Cardiac fibroblast (primary cell): ENCODE data around the gene BCAR3.

ENCODE experiments used
- DNase-seq, 2 donors: peaks; one replicate each; pipeline versions ENCODE4 v3.0.0 to v3.0.0-alpha.2; 2010; ENCODE audit warnings: low read depth in 2 of 2
- H3K4me3 ChIP-seq, 2 donors: replicated peaks in 1 of 2; 1 replicate in 1 of 2; 2 replicates in 1 of 2; pipeline ENCODE4 v1.5.1; 2011; ENCODE audit warnings: low read depth in 2 of 2, low read length in 2 of 2, mild to moderate bottlenecking in 2 of 2, moderate library complexity in 1 of 2
- CTCF ChIP-seq: IDR thresholded peaks from one replicate; pipeline ENCODE4 v1.5.1; 2011; ENCODE audit warnings: low read depth, mild to moderate bottlenecking, low read length, inconsistent platforms

The BCAR3 gene

GRCh38 chr1:93681101-93681988 is at the start of gene BCAR3:
BCAR3 (minus strand) TSS chr1:93681837; CDS start chr1:93674930, 6,907 bp downstream.
- TF ChIP-seq CTCF = peak; percentile 12
- H3K4me3 ChIP-seq = peak within 1 kb of the TSS; percentile 75 to 85
- DNase-seq = peak; percentile 37 to 84

- H3K4me3 ChIP-seq = no peak overlapping the region
- TF ChIP-seq CTCF = no peak
Measured at GRCh38 chr1:93730621-93731020, 49.0 kb upstream of the BCAR3 start.

GRCh38 chr1:93729906-93730305 is 48.3 kb upstream of the BCAR3 start:
- TF ChIP-seq CTCF = no peak
- H3K4me3 ChIP-seq = no peak overlapping the region
- DNase-seq = no peak

More at GRCh38 chr1:93730621-93731020, 49.0 kb upstream of the BCAR3 start:
- no peak for DNase-seq

GRCh38 chr1:93729502-93729901 is 47.9 kb upstream of the BCAR3 start:
- TF ChIP-seq CTCF = no peak
- no peak for DNase-seq
- H3K4me3 ChIP-seq = no peak overlapping the region

GRCh38 chr1:93728480-93729131 is 47.0 kb upstream of the BCAR3 start:
- TF ChIP-seq CTCF = no peak
- no peak overlapping the region for H3K4me3 ChIP-seq
- no peak for DNase-seq

GRCh38 chr1:93723733-93724270 is 42.2 kb upstream of the BCAR3 start:
- TF ChIP-seq CTCF = no peak
- no peak for DNase-seq
- H3K4me3 ChIP-seq = no peak overlapping the region
